ENCODE data around the gene TIAM1. TPM values are rescaled to one million over a fixed set of nuclear protein-coding genes. Genes with fewer than 3 reads are reported as not detected.

TIAM1 gene
- total RNA-seq, 4 donors from 2014 or later, result 85.1 to 114 (median 99.6) TPM

DNA sequence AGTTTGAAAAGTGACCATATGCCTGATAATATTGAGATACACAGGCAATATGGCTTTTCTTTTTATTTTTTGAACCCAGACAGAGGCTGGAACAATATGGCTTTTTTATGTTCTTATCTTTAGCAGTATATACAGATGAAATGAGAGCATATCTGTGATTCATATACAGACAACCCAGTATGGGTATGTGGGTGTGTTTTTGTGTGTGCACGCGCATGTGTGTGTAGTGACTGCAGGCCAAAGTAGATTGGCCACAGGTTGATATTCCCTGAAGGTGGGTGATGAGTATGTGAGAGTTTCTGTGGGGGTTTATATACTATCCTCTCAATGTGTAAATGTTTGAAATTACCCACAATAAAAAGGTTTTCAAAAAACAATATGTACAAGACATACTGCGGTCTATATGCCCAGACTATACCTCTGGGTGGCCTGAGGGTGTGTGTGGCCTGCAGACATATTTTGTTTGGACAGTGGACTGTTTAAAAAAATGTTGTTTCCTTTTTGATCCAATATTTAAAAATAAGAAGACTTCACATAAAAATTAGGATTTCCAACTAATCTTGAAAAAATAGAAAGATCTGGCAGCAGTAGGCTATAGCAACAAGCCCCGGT, 26.3 kb upstream of the TIAM1 start:
- intact Hi-C loops (cut with DNase I; ENCODE audit: low total_unique reads), result no loop called here
- 74 to 82% methylated on average over 4 of the region's 4 CpGs for WGBS, 2 donors
- TF ChIP-seq, protein P1, sequence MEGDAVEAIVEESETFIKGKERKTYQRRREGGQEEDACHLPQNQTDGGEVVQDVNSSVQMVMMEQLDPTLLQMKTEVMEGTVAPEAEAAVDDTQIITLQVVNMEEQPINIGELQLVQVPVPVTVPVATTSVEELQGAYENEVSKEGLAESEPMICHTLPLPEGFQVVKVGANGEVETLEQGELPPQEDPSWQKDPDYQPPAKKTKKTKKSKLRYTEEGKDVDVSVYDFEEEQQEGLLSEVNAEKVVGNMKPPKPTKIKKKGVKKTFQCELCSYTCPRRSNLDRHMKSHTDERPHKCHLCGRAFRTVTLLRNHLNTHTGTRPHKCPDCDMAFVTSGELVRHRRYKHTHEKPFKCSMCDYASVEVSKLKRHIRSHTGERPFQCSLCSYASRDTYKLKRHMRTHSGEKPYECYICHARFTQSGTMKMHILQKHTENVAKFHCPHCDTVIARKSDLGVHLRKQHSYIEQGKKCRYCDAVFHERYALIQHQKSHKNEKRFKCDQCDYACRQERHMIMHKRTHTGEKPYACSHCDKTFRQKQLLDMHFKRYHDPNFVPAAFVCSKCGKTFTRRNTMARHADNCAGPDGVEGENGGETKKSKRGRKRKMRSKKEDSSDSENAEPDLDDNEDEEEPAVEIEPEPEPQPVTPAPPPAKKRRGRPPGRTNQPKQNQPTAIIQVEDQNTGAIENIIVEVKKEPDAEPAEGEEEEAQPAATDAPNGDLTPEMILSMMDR (IDR thresholded peaks at IDR 0.05), result no peak
- no peak for TF ChIP-seq POLR2A (IDR thresholded peaks at IDR 0.05)
- H3K4me3 ChIP-seq (ENCODE audit: low read depth, poor library complexity, severe bottlenecking), result no peak overlapping the region
- no peak for DNase-seq (ENCODE audit: low spot score in 2 of 2)

GRCh38 chr21:31368361-31368760, 24.3 kb upstream of the TIAM1 start:
- 83 to 87% methylated on average over 7 of the region's 7 CpGs for WGBS, 2 donors
- intact Hi-C loops (cut with DNase I; ENCODE audit: low total_unique reads), result no loop called here
- DNase-seq (ENCODE audit: low spot score in 2 of 2), result no peak
- no peak overlapping the region for H3K4me3 ChIP-seq (ENCODE audit: low read depth, poor library complexity, severe bottlenecking)
- TF ChIP-seq, protein P1 (IDR thresholded peaks at IDR 0.05), result no peak
- TF ChIP-seq POLR2A (IDR thresholded peaks at IDR 0.05), result no peak

DNA sequence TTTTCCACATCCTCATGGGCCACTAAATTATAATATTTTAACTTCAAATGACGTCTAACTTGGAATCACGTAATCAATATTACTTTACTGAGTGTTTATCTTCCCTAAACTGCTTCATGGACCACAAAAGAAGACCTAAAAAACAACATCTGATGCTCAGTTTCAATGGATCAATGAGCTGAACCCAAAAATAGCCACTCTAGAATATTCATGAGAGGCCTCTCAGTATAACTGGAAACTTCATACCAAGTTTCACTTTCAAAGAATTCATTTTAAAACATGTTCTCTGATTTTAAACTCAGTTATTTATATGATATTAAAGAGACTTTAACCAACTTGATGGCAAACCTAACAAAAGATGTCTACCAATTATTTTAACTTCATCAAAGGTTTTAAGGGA, 23.7 kb upstream of the TIAM1 start:
- no peak for TF ChIP-seq POLR2A (IDR thresholded peaks at IDR 0.05)
- TF ChIP-seq, protein P1 (IDR thresholded peaks at IDR 0.05), result no peak
- 93 to 98% methylated on average over 2 of the region's 2 CpGs for WGBS, 2 donors
- intact Hi-C loops (cut with DNase I; ENCODE audit: low total_unique reads), result no loop called here
- DNase-seq (ENCODE audit: low spot score in 2 of 2), result no peak
- no peak overlapping the region for H3K4me3 ChIP-seq (ENCODE audit: low read depth, poor library complexity, severe bottlenecking)

DNA sequence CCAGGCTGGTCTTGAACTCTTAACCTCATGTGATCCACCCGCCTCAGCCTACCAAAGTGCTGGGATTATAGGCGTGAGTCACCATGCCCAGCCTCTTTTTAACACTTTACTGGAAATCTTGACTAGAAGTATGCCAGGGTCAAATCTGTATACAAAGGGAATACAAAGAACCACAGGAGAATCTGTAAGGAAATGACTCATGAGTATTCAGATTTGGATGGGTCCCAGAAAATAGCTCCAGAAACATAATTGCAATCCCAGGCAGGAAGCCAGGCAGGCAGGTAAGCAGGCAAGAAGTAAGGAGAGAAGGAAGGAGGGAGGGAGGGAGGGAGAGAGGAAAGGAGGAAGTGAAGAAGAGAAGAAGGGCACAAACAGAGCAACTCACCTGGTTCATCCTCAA, 22.8 kb upstream of the TIAM1 start:
- DNase-seq (ENCODE audit: low spot score in 2 of 2), result peak in 1 of 2 donors; percentile 48
- 46 to 57% methylated on average over 2 of the region's 2 CpGs for WGBS, 2 donors
- H3K4me3 ChIP-seq (ENCODE audit: low read depth, poor library complexity, severe bottlenecking), result no peak overlapping the region
- TF ChIP-seq POLR2A (IDR thresholded peaks at IDR 0.05), result no peak
- TF ChIP-seq, protein P1 (IDR thresholded peaks at IDR 0.05), result no peak
- intact Hi-C loops (cut with DNase I; ENCODE audit: low total_unique reads), result no loop called here

DNA sequence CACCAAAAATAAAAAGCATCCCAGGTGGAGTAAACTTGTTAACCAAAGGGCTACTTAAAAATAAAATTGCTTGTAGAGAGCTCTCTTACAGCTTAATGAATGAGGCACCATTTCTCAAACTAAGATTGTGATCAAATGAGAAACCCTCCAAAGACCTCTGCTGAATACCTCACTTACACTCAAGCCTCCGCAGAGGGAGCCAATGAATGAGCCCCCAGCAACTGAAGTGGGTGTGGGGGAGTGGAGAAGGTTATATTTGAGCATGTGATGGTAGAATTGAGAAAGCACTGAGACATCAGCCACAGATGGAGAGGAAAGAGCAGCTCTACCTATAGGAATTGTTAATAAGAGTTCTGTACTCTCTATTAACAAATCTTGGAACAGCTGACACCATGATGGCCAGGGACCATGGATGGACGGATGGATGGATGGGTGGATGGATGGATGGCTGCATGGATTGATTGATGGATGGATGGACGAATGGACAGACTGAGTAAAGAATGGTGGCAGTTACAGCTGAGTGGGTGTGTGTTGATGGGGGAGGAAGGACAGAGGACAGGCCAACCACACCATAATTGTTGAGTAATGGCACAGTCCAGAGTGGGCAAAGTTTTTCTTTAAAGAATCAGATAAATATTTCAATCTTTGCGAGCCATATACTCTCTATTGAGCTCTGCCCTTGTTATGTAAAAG, 20.3 kb upstream of the TIAM1 start:
- no peak for DNase-seq (ENCODE audit: low spot score in 2 of 2)
- H3K4me3 ChIP-seq (ENCODE audit: low read depth, poor library complexity, severe bottlenecking), result no peak overlapping the region
- intact Hi-C loops (cut with DNase I; ENCODE audit: low total_unique reads), result no loop called here
- TF ChIP-seq, protein P1 (IDR thresholded peaks at IDR 0.05), result no peak
- TF ChIP-seq POLR2A (IDR thresholded peaks at IDR 0.05), result no peak
- 92 to 95% methylated on average over 4 of the region's 4 CpGs for WGBS, 2 donors

Data from lower leg skin (tissue), 4 donors.